IPS-18c (cell line): ENCODE measurements around the gene ACSBG1.
"Not testable (repeated sequence)": the region's sequence is repeated elsewhere in the genome, so short reads cannot be mapped to it uniquely, and the experiment has no call there.

Experiments used
- H3K4me3 ChIP-seq: 2 replicates; pipeline ENCODE4 v1.7.0; 2013; ENCODE audit warnings: low read depth, mild to moderate bottlenecking, low read length, moderate library complexity; ENCODE audit not compliant: insufficient read depth
- H3K9me3 ChIP-seq: one replicate; pipeline ENCODE4 v1.6.1; 2013; ENCODE audit warnings: mild to moderate bottlenecking, low read length, moderate library complexity; ENCODE audit not compliant: control insufficient read depth, insufficient read depth

The ACSBG1 gene

DNA sequence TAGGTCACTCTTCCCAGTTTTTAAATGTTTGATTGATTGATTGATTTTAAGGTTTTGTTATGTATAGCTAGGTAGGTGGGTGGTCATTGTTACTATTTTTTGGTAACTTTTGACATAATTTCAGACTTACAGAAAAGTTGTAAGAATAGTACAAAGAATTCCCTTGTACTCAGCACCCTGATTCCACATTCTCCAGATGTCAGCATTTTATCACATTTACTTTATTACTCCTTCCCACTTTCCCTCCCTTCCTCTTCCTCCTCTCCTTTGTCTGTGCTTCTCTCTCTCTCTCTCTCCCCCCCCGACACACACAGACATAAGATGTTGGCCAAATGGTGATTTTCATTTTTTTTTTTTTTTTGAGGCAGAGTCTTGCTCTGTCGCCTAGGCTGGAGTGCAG lies 70.4 kb downstream of the ACSBG1 start:
- Histone ChIP-seq H3K9me3 (no peaks in the 10 kb centered on the region), H3K4me3 (no peak overlapping the region)

DNA sequence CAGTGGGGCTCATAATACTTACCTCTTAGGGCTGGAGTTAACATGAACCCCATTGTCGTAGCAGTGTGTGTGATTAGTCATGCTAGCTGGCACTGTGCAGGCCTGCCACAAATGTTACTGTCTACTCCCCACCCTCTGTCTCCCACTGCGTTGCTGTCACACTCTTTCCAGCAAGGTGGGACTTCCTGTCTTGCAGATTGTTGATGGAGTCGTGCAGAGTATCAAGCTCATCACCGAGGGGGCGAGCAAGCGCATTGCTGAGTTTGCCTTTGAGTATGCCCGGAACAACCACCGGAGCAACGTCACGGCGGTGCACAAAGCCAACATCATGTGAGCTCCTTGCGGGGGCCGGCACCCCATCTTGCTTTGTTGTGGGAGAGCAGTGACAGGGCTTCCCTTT lies 72.3 kb downstream of the ACSBG1 start:
- Histone ChIP-seq H3K4me3 (no peak overlapping the region), H3K9me3 (no peaks in the 10 kb centered on the region)

DNA sequence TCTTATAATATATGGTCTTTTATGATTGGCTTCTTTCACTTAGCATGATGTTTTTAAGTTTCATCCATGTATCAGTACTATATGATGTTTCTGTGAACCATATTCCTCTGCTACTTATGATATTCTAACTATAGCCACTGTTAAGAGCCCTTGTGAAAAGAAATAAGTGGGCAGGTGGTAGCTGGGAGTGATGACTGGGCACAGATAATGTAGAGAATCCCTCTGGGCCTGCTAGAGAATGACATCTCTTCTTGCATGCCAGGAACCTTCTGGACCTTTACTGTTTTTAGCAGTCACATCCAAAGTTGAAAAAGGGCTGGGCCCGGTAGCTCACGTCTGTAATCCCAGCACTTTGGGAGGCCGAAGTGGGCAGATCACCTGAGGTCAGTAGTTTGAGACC lies 75.0 kb downstream of the ACSBG1 start:
- no peaks in the 10 kb centered on the region for H3K9me3 ChIP-seq
- H3K4me3 ChIP-seq: no peak overlapping the region

DNA sequence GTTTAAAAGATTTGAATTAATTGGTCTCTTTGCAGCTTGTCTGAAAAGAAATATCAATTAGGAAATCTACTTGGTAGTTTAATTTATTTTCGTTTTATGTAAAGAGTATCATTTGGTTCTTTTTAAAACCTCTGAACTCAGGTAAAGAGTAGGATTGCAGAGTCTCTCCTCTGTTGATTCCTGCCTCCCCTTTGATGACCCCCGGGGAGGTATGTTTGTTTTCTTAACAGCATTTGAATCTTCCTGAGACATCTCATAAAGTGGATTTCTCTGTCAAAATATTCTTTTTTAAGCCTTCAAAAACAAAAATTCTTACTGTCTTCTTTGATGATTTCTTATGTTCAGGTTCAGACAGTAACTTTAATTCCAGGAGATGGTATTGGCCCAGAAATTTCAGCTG lies 77.2 kb downstream of the ACSBG1 start:
- H3K4me3 ChIP-seq: no peak overlapping the region
- no peaks in the 10 kb centered on the region for H3K9me3 ChIP-seq

DNA sequence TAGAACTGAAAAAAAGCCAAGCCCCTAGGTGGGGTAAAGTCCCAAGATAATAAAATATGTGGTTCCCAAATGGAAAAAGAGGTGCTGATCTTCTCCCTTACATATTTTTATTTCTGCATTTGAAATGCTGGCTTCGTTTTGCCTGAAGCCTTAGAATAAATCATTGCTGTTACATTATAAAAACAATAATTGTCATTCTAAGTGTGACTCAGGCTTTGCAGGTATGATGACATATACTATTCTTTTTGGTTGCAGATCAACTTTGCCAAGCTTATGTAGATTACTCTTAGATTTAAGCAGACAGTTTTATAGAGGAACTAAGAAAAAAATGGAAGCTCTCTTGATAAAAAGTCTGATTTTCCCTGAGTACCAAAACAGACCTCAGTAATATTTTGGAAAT lies 77.7 kb downstream of the ACSBG1 start:
- no peak overlapping the region for H3K4me3 ChIP-seq

DNA sequence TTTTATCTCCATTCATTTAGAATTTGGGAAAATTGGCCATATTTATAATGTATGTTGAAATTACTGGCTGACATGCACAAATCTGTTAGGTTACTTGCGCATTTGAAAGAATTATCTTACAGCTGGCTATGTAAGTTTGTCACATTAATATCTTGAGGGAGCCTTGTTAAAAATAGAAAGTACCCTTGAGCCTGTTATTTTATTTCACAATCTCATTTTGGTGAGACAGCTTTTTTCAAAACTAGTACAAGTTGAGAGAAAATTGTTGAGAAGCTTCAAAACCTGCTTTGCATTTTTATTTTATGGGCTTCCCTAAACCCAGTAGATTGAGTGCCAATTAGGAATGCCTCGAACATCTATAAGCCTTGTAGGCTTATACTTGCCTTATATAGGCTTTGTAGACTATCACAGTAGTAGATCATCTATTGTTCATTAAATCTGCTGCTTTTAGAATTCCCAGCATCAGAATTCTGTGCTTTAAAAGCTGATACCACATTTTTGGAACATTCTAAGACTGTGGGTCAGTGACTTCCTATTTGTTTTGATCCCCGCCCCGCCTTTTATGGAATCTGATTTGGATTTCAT lies 78.9 kb downstream of the ACSBG1 start:
- Histone ChIP-seq H3K9me3 (no peaks in the 10 kb centered on the region), H3K4me3 (no peak overlapping the region)

More for the DNA sequence above, 77.7 kb downstream of the ACSBG1 start:
- no peaks in the 10 kb centered on the region for H3K9me3 ChIP-seq

DNA sequence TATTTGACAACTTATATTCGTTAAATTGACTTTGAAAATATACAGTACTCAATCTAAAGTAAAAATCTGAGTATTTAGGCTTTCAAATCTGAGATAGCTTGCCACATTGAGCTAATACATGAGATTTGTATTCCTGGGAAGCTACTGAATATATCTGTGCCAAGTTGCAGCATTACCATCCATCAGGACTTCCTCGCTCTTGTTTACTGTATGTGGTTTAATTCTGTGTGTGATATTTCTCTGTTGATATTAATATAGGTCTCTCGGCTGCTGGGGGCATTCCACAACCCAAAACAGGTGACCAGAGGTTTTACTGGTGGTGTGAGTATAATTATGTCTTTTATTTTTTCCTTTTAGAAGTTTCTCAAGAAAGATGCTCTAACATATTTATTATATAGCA lies 79.4 kb downstream of the ACSBG1 start:
- H3K9me3 ChIP-seq: no peaks in the 10 kb centered on the region
- H3K4me3 ChIP-seq: no peak overlapping the region

DNA sequence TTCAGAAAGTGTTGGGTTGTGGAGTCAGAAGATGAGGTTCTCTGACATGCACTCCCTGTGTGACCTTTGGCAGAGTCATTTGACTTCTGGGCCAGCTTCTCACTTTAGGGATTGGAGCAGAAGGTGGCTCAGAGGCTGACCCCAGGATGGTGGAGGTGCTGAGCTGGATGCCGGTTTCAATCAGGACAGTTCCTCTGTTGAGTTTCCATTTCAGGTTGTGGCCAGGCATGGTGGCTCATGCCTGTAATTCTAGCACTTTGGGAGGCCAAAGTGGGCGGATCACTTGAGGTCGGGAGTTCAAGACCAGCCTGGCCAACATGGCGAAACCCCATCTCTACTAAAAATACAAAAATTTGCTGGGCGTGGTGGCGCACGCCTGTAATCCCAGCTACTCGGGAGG lies 83.3 kb downstream of the ACSBG1 start:
- H3K9me3 ChIP-seq, H3K4me3 ChIP-seq: not testable (repeated sequence)

DNA sequence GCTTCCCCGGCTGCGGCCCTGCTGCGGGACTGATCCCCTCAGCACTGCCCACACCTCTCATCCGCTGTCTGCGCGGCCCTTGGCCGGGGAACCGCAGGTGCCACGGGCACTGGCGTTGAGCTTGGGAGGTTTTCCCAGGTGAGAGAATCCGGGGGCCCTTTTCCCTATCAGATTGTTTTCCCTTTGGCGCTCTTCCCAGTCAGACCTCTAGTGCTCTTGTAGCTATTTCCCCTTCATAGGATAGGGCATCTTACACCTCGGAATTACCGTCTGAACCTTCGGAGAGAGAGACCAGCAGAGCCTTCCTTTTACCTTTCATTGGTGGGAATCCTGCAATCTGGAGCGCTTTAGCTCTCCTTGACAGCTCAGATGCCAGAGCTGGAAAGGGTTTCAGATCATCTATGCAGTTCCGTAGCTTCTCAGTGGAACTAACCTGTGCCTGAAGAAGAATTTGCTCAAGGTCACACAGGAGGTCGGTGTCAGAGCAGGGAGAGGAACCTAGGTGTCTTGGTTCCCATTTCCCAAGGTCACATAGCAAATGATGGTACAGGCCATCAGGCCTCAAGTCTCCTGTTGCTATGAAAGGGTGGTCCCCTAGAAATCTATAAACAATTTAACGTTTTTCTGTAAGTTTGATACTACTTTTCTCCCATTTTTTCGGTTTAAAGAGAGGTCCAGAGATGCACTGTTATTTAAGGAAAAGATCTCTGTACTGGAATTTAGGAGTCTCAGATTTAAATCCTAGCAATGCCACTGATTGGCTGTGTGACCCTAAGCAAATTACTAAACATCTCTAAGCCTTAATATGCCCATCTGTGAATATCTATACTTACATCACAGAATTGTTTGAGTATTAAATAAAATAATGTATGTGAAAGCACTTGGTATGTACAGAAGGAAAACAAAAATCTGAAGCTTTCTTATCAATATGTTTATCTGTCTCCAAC lies 84.3 kb downstream of the ACSBG1 start:
- H3K9me3 ChIP-seq: no peaks in the 10 kb centered on the region
- peak overlapping the region; percentile 92 for H3K4me3 ChIP-seq

DNA sequence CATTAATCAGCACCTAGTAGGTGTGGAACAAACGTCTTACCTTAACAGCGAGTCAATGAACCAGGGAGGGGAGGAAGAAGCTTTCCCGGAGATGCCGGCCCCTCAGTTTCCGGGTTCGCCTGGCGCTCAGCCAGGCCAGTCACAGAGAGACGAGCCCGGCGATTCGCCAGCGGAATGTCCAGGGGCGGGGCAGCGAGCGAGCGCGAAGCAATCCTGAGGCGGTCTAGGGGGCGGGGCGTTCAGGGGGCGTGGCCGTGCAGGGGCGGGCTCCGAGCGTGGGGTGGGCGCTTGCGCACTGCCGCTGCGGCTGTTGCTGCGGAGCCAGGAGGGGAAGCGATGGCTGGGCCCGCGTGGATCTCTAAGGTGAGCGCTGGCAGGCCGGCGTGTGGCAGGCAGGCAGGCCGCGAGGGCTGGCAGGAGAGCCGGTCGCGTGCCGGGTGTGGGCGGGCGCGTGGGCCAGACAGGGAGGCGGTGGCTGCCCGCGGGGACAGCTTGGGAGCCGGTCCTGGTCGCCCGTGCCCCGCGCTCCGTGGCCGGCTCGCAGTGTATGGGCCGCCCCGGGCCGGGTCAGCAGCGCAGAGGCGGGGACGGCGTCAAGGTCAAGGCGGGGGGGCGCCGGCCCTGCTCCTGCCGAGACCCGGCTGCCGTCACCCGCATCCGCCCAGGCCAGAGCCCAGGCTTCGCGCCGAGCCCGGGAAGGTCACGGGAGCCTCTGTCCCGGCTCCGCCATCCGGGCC lies 85.1 kb downstream of the ACSBG1 start, which contains the start of gene IDH3A:
Gene IDH3A, plus strand, starts transcription at position 295 of the 737 bp plus-strand sequence. Its CDS starts 42 bp downstream, at position 337.
- no peaks in the 10 kb centered on the region for H3K9me3 ChIP-seq
- H3K4me3 ChIP-seq: peak within 1 kb of the TSS; percentile 92

DNA sequence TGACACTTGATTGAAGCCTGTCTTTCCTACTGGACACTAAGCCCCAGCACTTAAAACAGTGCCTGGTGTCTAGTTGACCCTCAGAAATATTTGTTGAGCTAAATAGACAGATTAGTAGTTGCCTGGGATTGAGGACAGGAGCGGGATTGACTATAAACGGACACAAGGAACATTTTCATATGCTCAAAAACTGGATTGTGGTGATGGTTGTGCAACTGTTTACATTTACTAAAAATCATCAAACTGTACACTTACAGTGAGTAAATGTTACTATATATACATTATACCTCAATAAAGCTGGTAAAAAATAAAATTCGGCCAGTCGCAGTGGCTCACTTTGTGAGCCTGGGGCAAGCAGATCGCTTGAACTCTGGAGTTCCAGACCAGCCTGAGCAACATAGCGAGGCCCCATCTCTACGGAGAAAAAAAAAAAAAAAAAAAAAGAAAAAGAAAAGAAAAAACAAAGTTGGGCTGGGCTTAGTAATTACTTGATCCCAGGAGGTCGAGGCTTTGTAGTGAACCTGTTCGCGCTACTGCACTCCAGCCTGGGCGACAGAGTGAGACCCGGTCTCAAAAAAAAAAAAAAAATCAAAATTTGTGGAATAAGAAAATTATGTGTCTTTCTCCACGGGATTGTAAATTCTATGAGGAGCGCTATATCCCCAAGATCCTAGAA lies 85.8 kb downstream of the ACSBG1 start:
- H3K4me3 ChIP-seq: peak overlapping the region; percentile 62

DNA sequence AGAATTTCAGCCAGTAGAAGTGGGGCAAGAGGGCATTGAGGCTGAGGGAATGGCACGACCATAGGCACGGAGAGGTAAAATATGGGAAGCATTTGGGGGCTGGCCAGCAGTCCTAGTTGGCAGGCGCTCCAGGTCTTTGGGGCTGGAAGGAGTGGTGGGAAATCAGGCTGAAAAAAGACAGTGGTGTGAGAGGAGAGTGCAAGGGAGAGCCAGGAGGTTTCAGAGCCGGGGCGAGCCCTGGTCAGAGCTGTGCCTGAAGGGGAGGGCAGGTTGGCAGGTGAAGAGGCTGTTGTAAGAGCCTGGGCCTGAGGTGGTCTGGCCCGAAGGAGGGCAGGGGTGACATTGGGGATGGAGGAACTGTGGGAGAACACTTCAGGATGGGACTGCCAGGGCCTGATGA lies 86.8 kb downstream of the ACSBG1 start:
- H3K9me3 ChIP-seq: no peaks in the 10 kb centered on the region
- H3K4me3 ChIP-seq: no peak overlapping the region

More for the DNA sequence above, 85.8 kb downstream of the ACSBG1 start:
- no peaks in the 10 kb centered on the region for H3K9me3 ChIP-seq

DNA sequence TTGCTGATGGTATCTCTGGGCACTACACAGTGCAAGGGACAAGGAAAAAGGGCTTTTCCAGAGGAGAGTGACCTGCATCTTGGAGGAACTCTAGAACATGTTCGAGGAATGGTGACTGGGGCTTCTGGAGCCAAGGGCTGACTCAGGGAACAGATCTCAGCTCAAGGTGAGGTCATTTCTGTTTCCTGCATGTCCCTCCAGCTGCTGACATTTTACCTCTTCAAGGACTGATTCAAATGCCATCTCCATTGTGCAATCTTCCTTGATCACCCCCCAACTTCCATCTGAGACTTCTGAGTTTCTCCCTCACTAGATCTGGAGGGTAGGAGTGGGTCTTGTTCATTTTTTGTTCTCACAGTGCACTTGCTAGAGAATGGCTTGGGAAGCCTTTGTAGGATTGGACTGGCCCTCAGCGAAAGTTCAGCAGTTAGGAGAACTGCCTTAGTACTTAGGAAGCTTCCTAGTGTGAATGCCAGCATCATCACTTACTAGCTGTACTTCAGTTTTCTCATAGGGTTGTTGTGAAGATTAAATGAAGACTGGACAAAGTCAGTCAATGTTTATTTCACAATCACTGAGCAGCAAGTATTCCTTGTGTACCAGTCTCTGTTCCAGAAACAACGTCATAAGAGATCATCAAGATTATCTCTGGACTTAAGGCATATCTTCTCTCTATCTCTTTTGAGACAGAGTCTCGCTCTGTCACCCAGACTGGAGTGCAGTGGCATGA lies 87.8 kb downstream of the ACSBG1 start:
- Histone ChIP-seq H3K4me3 (no peak overlapping the region), H3K9me3 (no peaks in the 10 kb centered on the region)

DNA sequence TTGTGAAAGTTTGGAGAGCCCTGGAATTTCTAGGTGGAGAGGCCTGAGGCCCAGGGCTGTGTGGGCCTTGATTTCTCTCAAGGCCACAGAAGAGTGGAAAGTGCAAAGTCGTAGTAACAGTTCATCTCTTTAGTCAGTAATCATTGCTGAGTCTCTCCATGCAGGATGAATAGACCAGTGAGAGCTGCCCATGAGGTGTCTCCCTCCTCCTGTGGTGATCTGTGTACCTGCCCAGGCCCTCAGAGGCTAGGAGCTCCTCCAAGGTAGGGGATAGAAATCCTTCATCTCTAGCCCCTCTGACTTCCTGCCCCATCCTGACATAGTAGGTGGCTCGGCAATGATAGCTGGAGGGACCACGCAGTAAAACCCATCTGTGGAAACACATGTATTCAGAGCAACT lies 92.0 kb downstream of the ACSBG1 start:
- Histone ChIP-seq H3K4me3 (no peak overlapping the region), H3K9me3 (no peaks in the 10 kb centered on the region)

DNA sequence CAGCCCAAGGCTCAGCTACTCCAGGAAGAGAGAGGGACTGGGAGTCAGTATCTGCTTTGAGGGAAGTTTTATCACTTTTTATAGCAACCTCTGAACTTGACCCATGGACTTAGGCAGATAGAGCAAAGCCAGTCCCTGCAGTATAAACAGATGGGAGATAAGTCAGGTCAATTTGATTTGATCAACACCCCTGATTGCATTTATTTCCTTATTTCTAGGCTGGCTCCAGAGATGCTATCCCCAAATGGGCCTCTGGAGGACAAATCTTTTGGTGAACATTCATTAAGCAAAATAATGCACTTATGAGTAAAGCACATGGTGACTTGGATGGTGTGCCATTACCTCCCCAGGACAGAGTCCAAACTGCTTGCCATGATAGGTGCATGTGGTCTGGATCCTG lies 94.1 kb downstream of the ACSBG1 start:
- no peaks in the 10 kb centered on the region for H3K9me3 ChIP-seq
- H3K4me3 ChIP-seq: no peak overlapping the region

DNA sequence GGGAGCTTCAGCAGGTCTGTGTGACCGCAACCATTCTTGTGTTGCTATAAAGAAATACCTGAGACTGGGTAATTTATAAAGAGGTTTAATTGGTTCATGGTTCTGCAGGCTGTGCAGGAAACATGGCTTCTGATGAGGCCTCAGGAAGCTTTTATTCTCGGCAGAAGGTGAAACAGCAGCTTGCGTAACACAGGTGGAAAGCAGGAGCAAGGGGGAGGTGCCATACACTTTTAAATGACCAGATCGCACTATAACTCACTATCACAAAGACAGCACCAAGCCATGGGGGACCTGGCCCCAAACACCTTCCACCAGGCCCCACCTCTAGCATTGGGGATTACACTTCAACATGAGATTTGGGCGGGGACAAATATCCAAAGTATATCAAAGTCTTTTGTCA lies 94.8 kb downstream of the ACSBG1 start:
- Histone ChIP-seq H3K9me3 (no peaks in the 10 kb centered on the region), H3K4me3 (no peak overlapping the region)

DNA sequence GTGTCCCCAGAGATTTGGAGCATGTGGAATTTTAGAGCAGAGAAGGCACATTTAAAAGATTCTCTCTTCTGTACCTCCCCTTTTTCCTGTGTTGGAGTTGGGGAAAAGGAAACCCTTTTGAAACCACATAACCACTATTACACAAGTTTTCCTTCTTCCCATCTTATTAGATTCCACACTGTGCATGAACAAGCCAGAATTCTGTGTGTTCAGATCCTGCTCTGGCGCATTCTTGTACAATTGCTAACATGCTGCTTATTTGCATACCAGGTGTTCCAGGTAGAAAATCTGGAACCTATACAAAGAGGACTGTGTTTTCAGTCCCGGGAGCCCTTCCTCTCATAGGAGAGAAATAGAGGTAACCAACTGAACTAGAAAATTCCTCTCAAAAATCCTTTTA lies 100.6 kb downstream of the ACSBG1 start:
- Histone ChIP-seq H3K4me3 (no peak overlapping the region), H3K9me3 (no peaks in the 10 kb centered on the region)
